HEK293T (cell line): ENCODE results near the gene NFIA.

ENCODE experiments used
- BHLHE40 ChIP-seq: fragments of 450-650 bp; IDR thresholded peaks from 2 replicates; pipeline ENCODE4 v1.6.1; 2016; ENCODE audit warnings: mild to moderate bottlenecking, moderate library complexity, borderline replicate concordance
- FOXK2 ChIP-seq: fragments of 450-650 bp; IDR thresholded peaks from 2 replicates; pipeline ENCODE4 v1.6.1; 2016; ENCODE audit warnings: mild to moderate bottlenecking
- PKNOX1 ChIP-seq: fragments of 450-650 bp; IDR thresholded peaks from 2 replicates; pipeline ENCODE4 v1.6.1; 2016
- SP1 ChIP-seq: fragments of 450-650 bp; IDR thresholded peaks from 2 replicates; pipeline ENCODE4 v1.6.1; 2017
- SUZ12 ChIP-seq: fragments of 450-650 bp; IDR thresholded peaks from 2 replicates; pipeline ENCODE4 v1.6.1; 2016; ENCODE audit warnings: mild to moderate bottlenecking
- TARDBP ChIP-seq: fragments of 450-650 bp; IDR thresholded peaks from 2 replicates; pipeline ENCODE4 v1.6.1; 2016

GRCh38 chr1:61380561-61380960 lies 298.2 kb downstream of the NFIA start:
- TF ChIP-seq BHLHE40 (no peak), PKNOX1 (no peak), SUZ12 (no peak), SP1 (no peak), FOXK2 (no peak), TARDBP (no peak)
